Panc1 (cell line): ENCODE data around the gene DUSP12. TPM values are rescaled to one million over a fixed set of nuclear protein-coding genes. Genes with fewer than 3 reads are reported as not detected.

Experiments used
- ATAC-seq: fragments of 200-7000 bp; cut with Tn5 transposase; 2 replicates; pipeline ENCODE4 v1.9.1; 2020; ENCODE audit warnings: mild to moderate bottlenecking, moderate library complexity
- BruUV-seq: library from RNA; stranded (reverse); fragments of 400-500 nt; replicated peaks from 2 replicates; lab custom pipeline; 2021; lab: Mats Ljungman, UMichigan
- CTCF ChIA-PET: fragments of 300-600 bp; sonication (Branson Sonifier 250); formaldehyde crosslinking; loops from one replicate; lab custom pipeline; 2022; ENCODE audit warnings: antibody characterized with exemption; lab: Charles Lee
- POLR2A ChIA-PET: fragments of 300-600 bp; sonication (Branson Sonifier 250); formaldehyde crosslinking; loops from one replicate; lab custom pipeline; 2022; ENCODE audit warnings: antibody characterized with exemption; lab: Charles Lee
- DNase-seq: peaks from one replicate; pipeline ENCODE4 v3.0.0-alpha.2; 2010; ENCODE audit warnings: low read depth, low spot score
- H3K27ac ChIP-seq: 2 replicates; pipeline ENCODE4 v1.5.1; 2011; ENCODE audit warnings: mild to moderate bottlenecking, low read length, inconsistent platforms
- H3K27me3 ChIP-seq: fragments of 200-500 bp; sonication (Bioruptor generic); 2 replicates; pipeline ENCODE4 v1.6.0; 2014; ENCODE audit warnings: low read length, inconsistent platforms; ENCODE audit not compliant: control insufficient read depth, insufficient read depth
- H3K36me3 ChIP-seq: fragments of 200-500 bp; sonication (Bioruptor generic); 2 replicates; pipeline ENCODE4 v1.5.1; 2014; ENCODE audit warnings: inconsistent platforms, mild to moderate bottlenecking, low read length, moderate library complexity; ENCODE audit not compliant: control insufficient read depth, insufficient read depth
- H3K4me1 ChIP-seq: 2 replicates; pipeline ENCODE4 v1.5.1; 2011; ENCODE audit warnings: inconsistent platforms, mild to moderate bottlenecking, low read length, moderate library complexity; ENCODE audit not compliant: control insufficient read depth, insufficient read depth
- H3K4me3 ChIP-seq, 2 experiments: 2 replicates each; pipeline ENCODE4 v1.5.1; 2011 to 2012; ENCODE audit warnings: low read depth in 2 of 2, low read length in 2 of 2, mild to moderate bottlenecking in 2 of 2, inconsistent platforms in 1 of 2, moderate library complexity in 1 of 2
- H3K9me3 ChIP-seq: fragments of 200-500 bp; sonication (Bioruptor generic); 2 replicates; pipeline ENCODE4 v1.5.1; 2014; ENCODE audit warnings: low read depth, mild to moderate bottlenecking, inconsistent platforms, low read length, moderate library complexity; ENCODE audit not compliant: control insufficient read depth, insufficient read depth
- CTCF ChIP-seq: fragments of 450-650 bp; IDR thresholded peaks from 2 replicates; pipeline ENCODE4 v1.5.1; 2017; ENCODE audit warnings: mild to moderate bottlenecking
- POLR2AphosphoS5 ChIP-seq: IDR thresholded peaks from 2 replicates; pipeline ENCODE4 v1.6.1; 2012; ENCODE audit warnings: mild to moderate bottlenecking, low read depth, low read length, moderate library complexity
- SIN3A ChIP-seq: IDR thresholded peaks from 2 replicates; pipeline ENCODE4 v1.6.1; 2012; ENCODE audit warnings: low read depth, mild to moderate bottlenecking, low read length, moderate library complexity, borderline replicate concordance; ENCODE audit not compliant: insufficient read depth
- TCF7L2 ChIP-seq: IDR thresholded peaks from 2 replicates; pipeline ENCODE4 v1.6.1; 2011; ENCODE audit warnings: mild to moderate bottlenecking, low read depth, low read length, inconsistent platforms
- in situ Hi-C: cut with HindIII; loops from 2 replicates; pipeline ENCODE4 v1.10.0; 2016; ENCODE audit warnings: low sequenced_read_pairs, low pct_unique_long_range_greater_than_20kb
- intact Hi-C: fragments of 100-400 bp; cut with micrococcal nuclease; formaldehyde crosslinking; loops from one replicate; pipeline ENCODE4 v1.10.0; 2022; ENCODE audit not compliant: unreplicated experiment
- total RNA-seq: library from RNA; stranded (reverse); gene quantifications from one replicate; pipeline ENCODE4 v1.2.1, GENCODE V29; 2021; ENCODE audit not compliant: unreplicated experiment
- TF ChIP-seq, protein P1 (sequence below), 2 experiments: IDR thresholded peaks; 2 replicates each; pipeline ENCODE4 v1.6.1; 2011 to 2012; ENCODE audit warnings: low read depth in 2 of 2, control low read depth in 1 of 2, low read length in 1 of 2, mild to moderate bottlenecking in 1 of 2, moderate library complexity in 1 of 2; ENCODE audit not compliant: insufficient read depth in 1 of 2

The DUSP12 gene
- total RNA-seq, 1 experiment from 2014 or later: 22.0 TPM

- no peak for ATAC-seq
- no TSS peak for BruUV-seq
- Histone ChIP-seq H3K36me3 (peaks cover 2% of the 10 kb centered on the region; the same call in 1 of the 2 replicates), H3K27me3 (no peaks in the 10 kb centered on the region), H3K4me3 (no peak overlapping the region), H3K27ac (no peak overlapping the region), H3K4me1 (no peaks in the 10 kb centered on the region; the same call in 1 of the 2 replicates), H3K9me3 (no peaks in the 10 kb centered on the region)
- in situ Hi-C loops (no loop called here), intact Hi-C loops (no loop called here)
- ChIA-PET CTCF (no interaction called here), POLR2A (no interaction called here)
- TF ChIP-seq SIN3A (no peak), TCF7L2 (no peak), POLR2AphosphoS5 (no peak), CTCF (no peak)
- TF ChIP-seq, protein P1, sequence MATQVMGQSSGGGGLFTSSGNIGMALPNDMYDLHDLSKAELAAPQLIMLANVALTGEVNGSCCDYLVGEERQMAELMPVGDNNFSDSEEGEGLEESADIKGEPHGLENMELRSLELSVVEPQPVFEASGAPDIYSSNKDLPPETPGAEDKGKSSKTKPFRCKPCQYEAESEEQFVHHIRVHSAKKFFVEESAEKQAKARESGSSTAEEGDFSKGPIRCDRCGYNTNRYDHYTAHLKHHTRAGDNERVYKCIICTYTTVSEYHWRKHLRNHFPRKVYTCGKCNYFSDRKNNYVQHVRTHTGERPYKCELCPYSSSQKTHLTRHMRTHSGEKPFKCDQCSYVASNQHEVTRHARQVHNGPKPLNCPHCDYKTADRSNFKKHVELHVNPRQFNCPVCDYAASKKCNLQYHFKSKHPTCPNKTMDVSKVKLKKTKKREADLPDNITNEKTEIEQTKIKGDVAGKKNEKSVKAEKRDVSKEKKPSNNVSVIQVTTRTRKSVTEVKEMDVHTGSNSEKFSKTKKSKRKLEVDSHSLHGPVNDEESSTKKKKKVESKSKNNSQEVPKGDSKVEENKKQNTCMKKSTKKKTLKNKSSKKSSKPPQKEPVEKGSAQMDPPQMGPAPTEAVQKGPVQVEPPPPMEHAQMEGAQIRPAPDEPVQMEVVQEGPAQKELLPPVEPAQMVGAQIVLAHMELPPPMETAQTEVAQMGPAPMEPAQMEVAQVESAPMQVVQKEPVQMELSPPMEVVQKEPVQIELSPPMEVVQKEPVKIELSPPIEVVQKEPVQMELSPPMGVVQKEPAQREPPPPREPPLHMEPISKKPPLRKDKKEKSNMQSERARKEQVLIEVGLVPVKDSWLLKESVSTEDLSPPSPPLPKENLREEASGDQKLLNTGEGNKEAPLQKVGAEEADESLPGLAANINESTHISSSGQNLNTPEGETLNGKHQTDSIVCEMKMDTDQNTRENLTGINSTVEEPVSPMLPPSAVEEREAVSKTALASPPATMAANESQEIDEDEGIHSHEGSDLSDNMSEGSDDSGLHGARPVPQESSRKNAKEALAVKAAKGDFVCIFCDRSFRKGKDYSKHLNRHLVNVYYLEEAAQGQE (IDR thresholded peaks at IDR 0.05; ENCODE audit: insufficient read depth in 1 of 2, low read depth in 2 of 2, low read length in 1 of 2): no peak
- DNase-seq: no peak
Measured at GRCh38 chr1:161778522-161778921, 28.9 kb downstream of the DUSP12 start.

DNA sequence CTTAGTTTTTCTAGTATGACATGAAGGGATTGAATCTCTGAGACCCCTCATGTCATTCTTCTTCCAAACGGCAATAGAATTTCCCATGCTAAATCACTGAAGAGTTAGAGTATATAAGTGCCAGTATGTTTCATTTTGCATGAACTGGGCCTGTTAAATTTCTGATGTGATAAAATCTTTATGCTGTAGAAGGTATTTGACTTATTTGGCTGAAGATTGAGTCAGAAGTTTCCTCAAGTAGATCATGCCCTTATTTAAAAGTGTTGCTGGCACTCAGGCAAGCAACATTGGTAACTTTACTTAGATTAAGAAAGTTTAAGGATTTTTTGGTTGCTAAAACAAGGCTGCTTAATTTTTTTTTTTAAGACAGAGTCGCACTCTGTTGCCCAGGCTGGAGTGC, 29.8 kb downstream of the DUSP12 start:
- no peaks in the 10 kb centered on the region; the same call in 1 of the 2 replicates for H3K4me1 ChIP-seq
- in situ Hi-C loops (no loop called here), intact Hi-C loops (no loop called here)
- no peak for ATAC-seq
- H3K36me3 ChIP-seq: peaks cover 2% of the 10 kb centered on the region; the same call in 1 of the 2 replicates
- no peaks in the 10 kb centered on the region for H3K9me3 ChIP-seq
- H3K27ac ChIP-seq: no peak overlapping the region
- DNase-seq: no peak
- BruUV-seq: no TSS peak
- ChIA-PET CTCF (interaction anchor here (0.7 kb wide), 1 partner anchor 172 kb away, joined by 3 read pairs; no protein-coding TSS in a partner anchor), POLR2A (no interaction called here)
- TF ChIP-seq POLR2AphosphoS5: no peak
- no peak for TF ChIP-seq CTCF
- no peak for TF ChIP-seq SIN3A
- TF ChIP-seq, protein P1 (IDR thresholded peaks at IDR 0.05; ENCODE audit: insufficient read depth in 1 of 2, low read depth in 2 of 2, low read length in 1 of 2): no peak
- TF ChIP-seq TCF7L2: no peak
- H3K4me3 ChIP-seq: no peak overlapping the region
- H3K27me3 ChIP-seq: no peaks in the 10 kb centered on the region
